ENCODE data around the gene ADSS1. TPM values are rescaled to one million over a fixed set of nuclear protein-coding genes. Genes with fewer than 3 reads are reported as not detected.
A peak's percentile ranks its signal among the peaks of the same experiment; 100 is the strongest.

ADSS1 gene
- total RNA-seq, 4 donors from 2014 or later: 3.4 to 11.4 (median 8.4) TPM

- intact Hi-C loops (cut with DNase I): no loop called here
- H3K27ac ChIP-seq: peak overlapping the region in 3 of 4 donors; percentile 86 to 90 (median 87)
- WGBS, 2 donors: 63% methylated on average over 7 of the region's 16 CpGs; no CpG with 5 or more reads in 1 of the 2 donors
- H3K4me1 ChIP-seq: peaks cover 63 to 96% (median 80%) of the 10 kb centered on the region in 3 donors
- TF ChIP-seq CTCF (IDR thresholded peaks at IDR 0.05): no peak
- no peak for TF ChIP-seq POLR2A (IDR thresholded peaks at IDR 0.05)
- DNase-seq: no peak
- peaks cover 0 to 2% (median 0%) of the 10 kb centered on the region in 3 donors for H3K36me3 ChIP-seq
- H3K27me3 ChIP-seq: no peaks in the 10 kb centered on the region
- peak overlapping the region in 3 of 4 donors; percentile 72 to 99 (median 96) for H3K4me3 ChIP-seq
- H3K9me3 ChIP-seq: no peaks in the 10 kb centered on the region
Measured at GRCh38 chr14:104690861-104691455, 33.1 kb upstream of the ADSS1 start.

DNA sequence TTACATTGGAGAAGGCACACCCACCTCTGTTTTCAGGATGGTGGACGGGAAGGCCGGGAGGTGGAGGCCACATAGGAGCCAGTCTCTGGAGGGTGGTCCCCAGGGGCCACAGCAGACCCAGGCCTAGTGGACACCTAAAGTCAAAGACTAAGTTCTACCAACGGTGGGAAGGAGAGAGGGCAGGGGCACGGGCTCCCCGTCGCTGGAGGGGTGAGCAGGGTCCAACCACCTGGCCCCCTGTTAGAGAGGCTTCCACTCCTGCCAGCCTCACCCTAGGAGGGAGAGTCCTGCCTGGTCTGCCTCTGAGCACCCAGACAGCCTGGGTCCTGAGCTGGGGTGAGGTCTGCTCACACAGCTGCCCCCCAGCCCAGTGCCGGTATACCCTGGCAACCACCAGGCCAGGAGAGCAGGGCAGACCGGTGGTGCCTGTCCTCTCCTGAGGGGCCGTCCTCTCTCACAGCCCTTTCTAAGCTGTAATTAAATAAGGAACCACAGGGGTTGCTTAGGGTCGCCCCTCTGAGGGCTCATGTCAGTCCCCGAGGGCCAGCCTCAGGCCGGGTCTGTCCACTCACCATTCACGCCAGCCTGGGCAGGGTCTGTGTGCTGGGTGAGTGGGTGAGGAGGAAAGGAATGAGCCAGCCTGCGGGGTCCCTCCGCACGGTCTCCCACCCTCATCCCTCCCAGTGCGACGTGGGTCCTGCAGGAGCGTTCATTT, 32.3 kb upstream of the ADSS1 start:
- intact Hi-C loops (cut with DNase I): no loop called here
- TF ChIP-seq POLR2A (IDR thresholded peaks at IDR 0.05): no peak
- TF ChIP-seq CTCF (IDR thresholded peaks at IDR 0.05): no peak
- DNase-seq: no peak
- Histone ChIP-seq H3K4me3 (peak overlapping the region in 1 of 4 donors; percentile 99), H3K4me1 (peaks cover 63 to 99% (median 88%) of the 10 kb centered on the region in 3 donors), H3K27me3 (no peaks in the 10 kb centered on the region), H3K9me3 (no peaks in the 10 kb centered on the region), H3K36me3 (peaks cover 0 to 10% (median 0%) of the 10 kb centered on the region in 3 donors), H3K27ac (peak overlapping the region in 3 of 4 donors; percentile 13 to 87 (median 29))
- 73 to 88% methylated on average over 6 to 7 of the region's 19 CpGs for WGBS, 2 donors

DNA sequence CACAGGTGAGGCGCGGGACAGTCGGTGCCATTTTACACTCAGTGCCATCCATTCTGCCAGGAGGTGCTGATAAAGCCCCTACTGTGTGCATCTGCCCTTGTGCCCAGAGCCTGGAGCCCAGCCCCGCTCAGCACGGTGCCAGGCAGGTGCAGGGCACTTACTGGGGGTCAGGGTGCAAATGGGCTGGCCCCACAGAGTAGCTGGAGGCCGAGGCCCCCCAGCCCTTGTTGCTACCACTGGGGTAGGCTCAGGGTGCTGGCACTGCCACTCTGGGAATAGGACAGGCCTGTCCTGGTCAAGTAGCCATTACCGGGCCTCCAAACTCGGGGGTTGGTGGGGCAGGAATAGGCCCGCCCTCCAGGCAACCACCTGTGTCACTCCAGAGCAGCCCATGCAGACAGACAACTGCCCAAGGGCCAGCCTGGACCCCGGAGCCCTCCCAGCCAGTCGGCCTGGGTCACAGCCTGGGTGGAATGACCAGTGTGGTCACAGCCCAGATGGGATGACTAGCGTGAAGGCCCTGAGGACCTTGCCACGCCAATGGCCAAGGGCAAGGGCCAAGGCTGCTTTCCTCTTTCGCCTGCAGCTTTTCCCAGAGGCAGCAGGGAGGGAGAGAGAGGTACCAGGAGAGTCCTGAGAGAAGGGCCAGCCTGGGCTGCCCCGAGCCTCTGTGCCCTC, 31.6 kb upstream of the ADSS1 start:
- H3K4me1 ChIP-seq: peaks cover 61 to 99% (median 88%) of the 10 kb centered on the region in 3 donors
- WGBS, 2 donors: 95 to 96% methylated on average over 3 to 4 of the region's 15 CpGs
- H3K36me3 ChIP-seq: peaks cover 0 to 14% (median 0%) of the 10 kb centered on the region in 3 donors
- no peak for TF ChIP-seq POLR2A (IDR thresholded peaks at IDR 0.05)
- no peak for TF ChIP-seq CTCF (IDR thresholded peaks at IDR 0.05)
- peak overlapping the region in 1 of 4 donors; percentile 57 for H3K27ac ChIP-seq
- DNase-seq: no peak
- no peaks in the 10 kb centered on the region for H3K27me3 ChIP-seq
- no peak overlapping the region for H3K4me3 ChIP-seq
- H3K9me3 ChIP-seq: no peaks in the 10 kb centered on the region
- intact Hi-C loops (cut with DNase I): no loop called here

- H3K4me3 ChIP-seq: no peak overlapping the region
- TF ChIP-seq POLR2A (IDR thresholded peaks at IDR 0.05) (no peak), CTCF (IDR thresholded peaks at IDR 0.05) (no peak)
- peaks cover 61 to 99% (median 88%) of the 10 kb centered on the region in 3 donors for H3K4me1 ChIP-seq
- DNase-seq: no peak
- peak overlapping the region in 1 of 4 donors; percentile 57 for H3K27ac ChIP-seq
- no CpG with 5 or more reads among the region's 5 CpGs for WGBS, 2 donors
- peaks cover 0 to 14% (median 0%) of the 10 kb centered on the region in 3 donors for H3K36me3 ChIP-seq
- no peaks in the 10 kb centered on the region for H3K9me3 ChIP-seq
- H3K27me3 ChIP-seq: no peaks in the 10 kb centered on the region
- intact Hi-C loops (cut with DNase I): no loop called here
Measured at GRCh38 chr14:104692939-104693315, 31.1 kb upstream of the ADSS1 start.

Data from esophagus squamous epithelium (tissue), 5 donors.